NCI-H1694 treated with DMSO at 0.1 percent for 48 hours (cell line): ENCODE results near the gene DOCK7.

Experiments used
- DNase-seq: peaks from one replicate; lab custom pipeline; 2025; lab: John Stamatoyannopoulos, UW

Gene DOCK7

DNA sequence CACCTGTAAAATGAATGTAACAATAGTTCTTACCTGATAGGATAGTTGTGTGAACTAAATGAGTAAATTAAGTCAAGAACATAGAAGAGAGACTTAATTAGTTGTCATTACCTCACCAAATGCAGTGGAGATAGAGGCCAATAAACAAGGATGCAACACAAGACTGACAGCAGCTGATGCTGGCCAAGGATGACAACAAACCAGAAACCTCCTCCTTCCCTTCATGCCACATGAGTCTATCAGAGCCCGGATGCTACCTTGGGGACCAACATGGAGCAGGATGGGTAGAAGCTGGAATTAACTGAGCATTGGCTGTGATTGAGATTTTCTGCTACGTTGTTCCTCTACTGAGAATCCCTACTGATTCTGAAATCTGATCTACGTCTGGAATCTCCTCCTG is 281.6 kb downstream of the DOCK7 start:
- DNase-seq = no peak

DNA sequence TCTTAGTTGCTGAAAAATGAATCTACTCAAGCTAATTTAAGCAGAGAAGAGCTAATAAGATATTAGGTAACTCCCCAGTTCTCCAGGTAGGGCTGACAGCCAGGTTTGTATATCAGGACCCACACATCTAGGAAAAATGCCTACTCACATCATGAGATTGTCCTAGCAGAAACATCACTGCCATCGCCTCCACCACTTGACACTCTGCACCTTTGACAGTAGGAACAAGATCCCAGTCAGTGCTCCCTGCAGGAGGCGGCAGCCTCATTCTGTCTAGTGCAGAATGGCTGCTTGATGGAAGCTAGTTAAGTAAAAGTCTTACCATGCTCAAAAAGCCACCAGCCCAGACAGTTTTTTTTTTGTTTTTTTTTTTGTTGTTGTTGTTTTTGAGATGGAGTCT is 282.9 kb downstream of the DOCK7 start:
- DNase-seq = no peak
